Kidney (tissue), 22 donors: Measurements from ENCODE around the gene BCAP29. TPM values are rescaled to one million over a fixed set of nuclear protein-coding genes. Genes with fewer than 3 reads are reported as not detected.
"Not testable (repeated sequence)": the region's sequence is repeated elsewhere in the genome, so short reads cannot be mapped to it uniquely, and the experiment has no call there.

Experiments used
- DNase-seq, 5 donors: peaks; one replicate each; pipeline ENCODE4 v3.0.0-alpha.2; 2013 to 2020
- FAIRE-seq: peaks from 2 replicates; lab custom pipeline; 2012; peaks lifted over from hg19 to GRCh38; lab: Jason Lieb, UNC
- H3K27ac ChIP-seq, 2 donors: one replicate each; pipeline ENCODE4 v1.7.0; 2013; ENCODE audit warnings: low read depth in 2 of 2, low read length in 2 of 2, inconsistent platforms in 1 of 2
- H3K27me3 ChIP-seq: one replicate; pipeline ENCODE4 v1.7.1; 2013; ENCODE audit warnings: low read length, inconsistent platforms; ENCODE audit not compliant: control insufficient read depth, insufficient read depth
- H3K36me3 ChIP-seq, 3 donors: one replicate each; pipeline versions ENCODE4 v1.7.0 to v1.7.1; 2013; ENCODE audit warnings: low read length in 3 of 3, control low read depth in 1 of 3, inconsistent platforms in 1 of 3; ENCODE audit not compliant: insufficient read depth in 3 of 3, control insufficient read depth in 2 of 3
- H3K4me1 ChIP-seq, 3 donors: one replicate each; pipeline versions ENCODE4 v1.7.0 to v1.7.1; 2013; ENCODE audit warnings: low read length in 3 of 3, inconsistent platforms in 1 of 3, low read depth in 1 of 3; ENCODE audit not compliant: control insufficient read depth in 2 of 3, insufficient read depth in 2 of 3
- H3K4me3 ChIP-seq, 3 donors: one replicate each; pipeline versions ENCODE4 v1.7.0 to v1.8.1; 2013; ENCODE audit warnings: low read length in 3 of 3, control low read depth in 1 of 3, inconsistent platforms in 1 of 3
- H3K9ac ChIP-seq, 3 donors: one replicate each; pipeline versions ENCODE4 v1.7.0 to v1.7.1; 2013; ENCODE audit warnings: low read length in 3 of 3, control low read depth in 1 of 3, inconsistent platforms in 1 of 3
- H3K9me3 ChIP-seq, 3 donors: one replicate each; pipeline versions ENCODE4 v1.7.0 to v1.7.1; 2013; ENCODE audit warnings: low read length in 3 of 3, control low read depth in 1 of 3, inconsistent platforms in 1 of 3; ENCODE audit not compliant: control insufficient read depth in 2 of 3, insufficient read depth in 1 of 3
- CTCF ChIP-seq: IDR thresholded peaks from 3 replicates; pipeline ENCODE4 v1.5.1; 2012; ENCODE audit warnings: mild to moderate bottlenecking, moderate library complexity, borderline replicate concordance; ENCODE audit not compliant: insufficient read depth; ENCODE audit errors: extremely low read depth
- intact Hi-C: fragments of 100-400 bp; cut with DNase I; formaldehyde crosslinking; loops from one replicate; pipeline ENCODE4 v1.11.1; 2022
- long read RNA-seq, 10 donors: library from polyadenylated mRNA in 1 of 10; unstranded in 1 of 10; transcript quantifications; one replicate each; pipeline ENCODE4 v2.0.0 and lab custom pipeline, GENCODE V29; 2021 to 2026
- polyA plus RNA-seq: library from polyadenylated mRNA; stranded (reverse); fragments of 350-450 nt; fragmentation: Illumina TruSeq; extraction: RNeasy Lipid Tissue Mini Kit (QIAGEN cat#74804); gene quantifications from one replicate; pipeline ENCODE4 v1.2.3, GENCODE V29; 2014; ENCODE audit warnings: low read depth, low replicate concordance; ENCODE audit not compliant: insufficient read depth
- total RNA-seq: library from RNA; stranded (reverse); fragmentation: NEBNext Ultra II Directional; extraction: Animal tissue kit (Norgen Biotek cat#: 25700); gene quantifications from one replicate; pipeline ENCODE4 v1.2.1, GENCODE V29; 2021
- donor health status: control.
- donor health status: control.
- donor health status: control.
- donor health status: control.
- donor health status: control.
- donor health status: DM: yes; HTN: yes; CAD: no.
- donor health status: Normal renal cell carcinoma (clear cell type).

The BCAP29 gene, protein sequence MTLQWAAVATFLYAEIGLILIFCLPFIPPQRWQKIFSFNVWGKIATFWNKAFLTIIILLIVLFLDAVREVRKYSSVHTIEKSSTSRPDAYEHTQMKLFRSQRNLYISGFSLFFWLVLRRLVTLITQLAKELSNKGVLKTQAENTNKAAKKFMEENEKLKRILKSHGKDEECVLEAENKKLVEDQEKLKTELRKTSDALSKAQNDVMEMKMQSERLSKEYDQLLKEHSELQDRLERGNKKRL
- 50.2 TPM for total RNA-seq
- polyA plus RNA-seq: 31.2 TPM
- long read RNA-seq, donor 1, full-length matches to known transcripts: 6 of 6 reads
- long read RNA-seq, donor 1, partial matches to known transcripts: 0 of 6 reads
- long read RNA-seq, donor 1, other reads (novel, unspliced or antisense): 0 of 6 reads
- long read RNA-seq, donor 2, full-length matches to known transcripts: 8 of 13 reads
- long read RNA-seq, donor 2, partial matches to known transcripts: 5 of 13 reads
- long read RNA-seq, donor 2, other reads (novel, unspliced or antisense): 0 of 13 reads
- long read RNA-seq, donor 3, full-length matches to known transcripts: 13 of 13 reads
- long read RNA-seq, donor 3, partial matches to known transcripts: 0 of 13 reads
- long read RNA-seq, donor 3, other reads (novel, unspliced or antisense): 0 of 13 reads
- long read RNA-seq, donor 4, full-length matches to known transcripts: 9 of 9 reads
- long read RNA-seq, donor 4, partial matches to known transcripts: 0 of 9 reads
- long read RNA-seq, donor 4, other reads (novel, unspliced or antisense): 0 of 9 reads
- long read RNA-seq, donor 5: 0 reads
- long read RNA-seq, donor 6, full-length matches to known transcripts: 13 of 19 reads
- long read RNA-seq, donor 6, partial matches to known transcripts: 0 of 19 reads
- long read RNA-seq, donor 6, other reads (novel, unspliced or antisense): 6 of 19 reads
- long read RNA-seq, donor 7, full-length matches to known transcripts: 29 of 45 reads
- long read RNA-seq, donor 7, partial matches to known transcripts: 5 of 45 reads
- long read RNA-seq, donor 7, other reads (novel, unspliced or antisense): 11 of 45 reads
- long read RNA-seq, donor 8, full-length matches to known transcripts: 10 of 10 reads
- long read RNA-seq, donor 8, partial matches to known transcripts: 0 of 10 reads
- long read RNA-seq, donor 8, other reads (novel, unspliced or antisense): 0 of 10 reads
- long read RNA-seq, donor 9, full-length matches to known transcripts: 2 of 2 reads
- long read RNA-seq, donor 9, partial matches to known transcripts: 0 of 2 reads
- long read RNA-seq, donor 9, other reads (novel, unspliced or antisense): 0 of 2 reads
- long read RNA-seq, donor 10, full-length matches to known transcripts: 4 of 4 reads
- long read RNA-seq, donor 10, partial matches to known transcripts: 0 of 4 reads
- long read RNA-seq, donor 10, other reads (novel, unspliced or antisense): 0 of 4 reads

- Histone ChIP-seq H3K36me3 (peaks cover 0 to 2% (median 0%) of the 10 kb centered on the region in 3 donors), H3K4me3 (peak within 1 kb of the TSS; percentile 80 to 92 (median 88)), H3K4me1 (peaks cover 0 to 4% (median 3%) of the 10 kb centered on the region in 3 donors), H3K9ac (peak within 1 kb of the TSS; percentile 27 to 85 (median 76)), H3K27ac (peak within 1 kb of the TSS; percentile 16 to 76), H3K9me3 (no peaks in the 10 kb centered on the region), H3K27me3 (no peaks in the 10 kb centered on the region)
- FAIRE-seq: no peak
- TF ChIP-seq CTCF: no peak
- DNase-seq: peak; percentile 78 to 89 (median 84)
- intact Hi-C loops: no loop called here
Observed at GRCh38 chr7:107579885-107580715, at the start of gene BCAP29. TSS of gene BCAP29 (plus strand) at chr7:107580246. CDS start at chr7:107580773, 527 bp downstream.

DNA sequence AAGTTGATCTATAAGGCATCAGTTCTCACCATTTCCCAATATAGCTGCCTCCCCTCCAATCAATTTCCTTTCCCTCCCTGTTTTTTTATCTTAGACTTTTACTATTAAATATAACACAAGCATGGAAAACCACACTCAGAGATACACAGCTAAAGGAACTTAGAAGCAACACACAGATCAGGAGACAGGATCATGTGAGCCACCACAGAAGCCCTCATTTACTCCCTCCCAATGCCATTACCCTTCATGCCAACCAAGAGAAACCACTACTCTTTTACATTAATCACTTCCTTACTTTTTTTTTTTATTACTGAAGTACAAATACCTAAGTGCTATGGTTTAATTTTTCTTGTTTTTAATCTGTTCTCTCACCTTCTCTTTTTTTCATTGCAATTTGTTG, 49.3 kb upstream of the BCAP29 start:
- no peak overlapping the region for H3K4me3 ChIP-seq
- H3K36me3 ChIP-seq: no peaks in the 10 kb centered on the region
- intact Hi-C loops: no loop called here
- H3K27ac ChIP-seq: no peak overlapping the region
- no peak for TF ChIP-seq CTCF
- FAIRE-seq (no peak), DNase-seq (no peak)
- no peaks in the 10 kb centered on the region for H3K4me1 ChIP-seq
- no peaks in the 10 kb centered on the region for H3K9me3 ChIP-seq
- H3K9ac ChIP-seq: no peak overlapping the region
- H3K27me3 ChIP-seq: no peaks in the 10 kb centered on the region

DNA sequence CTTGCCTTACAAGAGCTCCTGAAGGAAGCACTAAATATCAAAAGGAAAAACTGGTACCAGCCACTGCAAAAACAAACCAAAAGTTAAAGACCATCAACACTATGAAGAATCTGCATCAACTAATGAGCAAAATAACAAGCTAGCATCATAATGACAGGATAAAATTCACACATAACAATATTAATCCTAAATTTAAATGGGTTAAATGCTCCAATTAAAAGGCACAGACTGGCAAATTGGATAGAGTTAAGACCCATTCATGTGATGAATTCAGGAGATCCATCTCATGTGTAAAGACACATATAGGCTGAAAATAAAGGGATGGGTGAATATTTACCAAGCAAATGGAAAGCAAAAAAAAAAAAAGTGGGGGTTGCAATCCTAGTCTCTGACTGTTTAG, 45.9 kb upstream of the BCAP29 start:
- FAIRE-seq (no peak), DNase-seq (no peak)
- Histone ChIP-seq H3K36me3 (no peaks in the 10 kb centered on the region), H3K27ac (no peak overlapping the region), H3K9ac (no peak overlapping the region), H3K4me3 (no peak overlapping the region), H3K9me3 (no peaks in the 10 kb centered on the region), H3K4me1 (no peaks in the 10 kb centered on the region), H3K27me3 (no peaks in the 10 kb centered on the region)
- intact Hi-C loops: no loop called here
- no peak for TF ChIP-seq CTCF

DNA sequence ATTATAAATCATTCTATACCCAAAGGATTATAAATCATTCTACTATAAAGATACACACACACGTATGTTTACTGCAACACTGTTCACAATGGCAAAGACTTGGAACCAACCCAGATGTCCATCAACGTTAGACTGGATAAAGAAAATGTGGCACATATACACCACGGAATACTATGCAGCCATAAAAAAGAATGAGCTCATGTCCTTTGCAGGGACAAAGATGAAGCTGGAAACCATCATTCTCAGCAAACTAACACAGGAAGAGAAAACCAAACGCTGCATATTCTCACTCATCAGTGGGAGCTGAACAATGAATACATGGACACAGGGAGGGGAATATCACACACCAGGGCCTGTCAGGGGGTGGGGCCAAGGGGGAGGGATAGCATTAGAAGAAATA, 42.8 kb upstream of the BCAP29 start:
- H3K27me3 ChIP-seq, DNase-seq, intact Hi-C loops, H3K27ac ChIP-seq, H3K9ac ChIP-seq, H3K4me1 ChIP-seq, H3K36me3 ChIP-seq, FAIRE-seq, H3K4me3 ChIP-seq, H3K9me3 ChIP-seq: not testable (repeated sequence)
